ENCODE results near the gene TUBG2. TPM values are rescaled to one million over a fixed set of nuclear protein-coding genes. Genes with fewer than 3 reads are reported as not detected.

TUBG2 gene
- total RNA-seq, 2 donors from 2014 or later, result 14.4 to 15.8 TPM

DNA sequence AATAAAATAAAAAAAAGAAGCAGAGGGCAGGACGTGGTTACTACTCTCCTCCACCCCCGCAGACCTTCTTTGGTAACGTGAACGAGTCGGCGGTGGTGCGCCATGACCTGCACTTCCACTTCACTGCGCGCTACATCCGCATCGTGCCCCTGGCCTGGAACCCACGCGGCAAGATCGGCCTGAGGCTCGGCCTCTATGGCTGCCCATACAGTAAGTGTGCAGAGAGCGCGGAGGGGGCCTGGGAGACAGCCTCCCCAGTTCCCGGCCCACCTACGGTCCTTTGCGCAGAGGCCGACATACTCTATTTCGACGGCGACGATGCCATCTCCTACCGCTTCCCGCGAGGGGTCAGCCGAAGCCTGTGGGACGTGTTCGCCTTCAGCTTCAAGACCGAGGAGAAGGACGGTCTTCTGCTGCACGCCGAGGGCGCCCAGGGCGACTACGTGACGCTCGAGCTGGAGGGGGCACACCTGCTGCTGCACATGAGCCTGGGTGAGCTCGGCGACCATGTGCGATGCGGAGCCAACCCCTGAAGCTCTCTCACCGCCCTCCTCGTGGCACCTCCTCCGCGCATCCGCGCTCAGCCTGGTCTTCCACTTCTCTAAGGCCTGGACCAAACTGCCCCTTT, 26.0 kb downstream of the TUBG2 start:
- ATAC-seq (no peak), DNase-seq (no peak)
- intact Hi-C loops (cut with DNase I), result loop anchor here in 1 of 2 donors (5.0 to 10.0 kb wide), 2 partner anchors 78 to 100 kb away; partner anchors contain the start of genes RETREG3 and TUBG1

DNA sequence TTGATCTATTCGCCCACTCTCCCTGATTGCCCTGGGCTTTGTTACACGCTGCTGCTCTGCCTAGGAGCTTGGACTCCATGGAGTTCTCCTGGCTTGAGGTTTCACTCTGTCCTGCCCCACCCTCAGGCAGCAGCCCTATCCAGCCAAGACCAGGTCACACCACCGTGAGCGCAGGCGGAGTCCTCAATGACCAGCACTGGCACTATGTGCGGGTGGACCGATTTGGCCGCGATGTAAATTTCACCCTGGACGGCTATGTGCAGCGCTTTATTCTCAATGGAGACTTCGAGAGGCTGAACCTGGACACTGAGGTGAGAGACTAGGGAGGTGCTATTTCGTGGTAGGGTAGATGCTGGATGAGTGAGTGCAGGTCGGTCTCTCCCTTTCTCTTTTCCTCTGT, 26.7 kb downstream of the TUBG2 start:
- intact Hi-C loops (cut with DNase I), result loop anchor here in 1 of 2 donors (10.0 kb wide), 1 partner anchor 101 kb away; no protein-coding TSS in a partner anchor
- ATAC-seq (no peak), DNase-seq (no peak)

DNA sequence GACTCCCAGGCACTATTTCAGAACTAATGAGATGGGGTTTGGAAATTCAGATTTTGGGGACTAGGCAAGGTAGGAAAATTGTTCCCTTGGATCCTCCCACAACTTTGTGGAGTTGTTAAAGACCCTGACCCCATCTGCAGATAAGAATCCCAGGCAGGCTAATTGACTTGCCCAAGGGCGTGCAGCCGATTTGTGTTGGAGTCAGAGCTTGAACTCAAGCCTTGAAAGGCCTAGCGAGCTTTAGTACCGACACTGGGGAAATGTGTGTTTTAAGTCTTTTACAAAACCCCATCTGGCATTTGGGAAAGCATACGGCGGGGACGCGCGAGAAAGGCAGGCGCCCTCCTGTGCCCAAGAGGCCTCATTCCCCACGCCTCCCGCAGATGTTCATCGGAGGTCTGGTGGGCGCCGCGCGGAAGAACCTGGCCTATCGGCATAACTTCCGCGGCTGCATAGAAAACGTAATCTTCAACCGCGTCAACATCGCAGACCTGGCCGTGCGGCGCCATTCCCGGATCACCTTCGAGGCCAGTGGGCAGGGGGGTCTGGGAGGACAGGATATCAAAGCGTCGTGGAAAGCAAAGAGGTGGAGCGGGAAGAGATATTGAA, 27.5 kb downstream of the TUBG2 start:
- DNase-seq, result no peak
- intact Hi-C loops (cut with DNase I), result loop anchor here in 1 of 2 donors (10.0 kb wide), 1 partner anchor 102 kb away; no protein-coding TSS in a partner anchor
- no peak for ATAC-seq

DNA sequence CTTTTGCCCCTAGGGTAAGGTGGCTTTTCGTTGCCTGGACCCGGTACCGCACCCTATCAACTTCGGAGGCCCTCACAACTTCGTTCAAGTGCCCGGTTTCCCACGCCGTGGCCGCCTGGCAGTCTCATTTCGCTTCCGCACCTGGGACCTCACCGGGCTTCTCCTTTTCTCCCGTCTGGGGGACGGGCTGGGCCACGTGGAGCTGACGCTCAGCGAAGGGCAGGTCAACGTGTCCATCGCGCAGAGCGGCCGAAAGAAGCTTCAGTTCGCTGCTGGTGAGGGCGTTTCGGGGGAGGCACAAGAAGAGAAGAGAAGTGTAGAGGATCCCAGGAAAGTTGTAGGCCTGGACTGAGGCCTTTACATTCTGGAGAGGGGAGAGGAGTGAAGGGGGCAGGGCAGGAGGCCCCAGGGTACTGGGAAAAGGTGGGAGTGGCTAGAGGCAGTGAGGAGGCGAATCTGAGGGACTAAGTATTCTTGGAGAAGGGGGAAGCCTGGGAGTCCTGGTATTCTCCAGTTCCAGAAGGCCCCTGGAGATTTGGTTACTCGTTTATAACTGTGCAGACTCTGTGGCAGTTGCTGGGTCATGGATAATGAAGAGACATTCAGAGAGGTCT, 28.7 kb downstream of the TUBG2 start:
- no peak for ATAC-seq
- no peak for DNase-seq
- intact Hi-C loops (cut with DNase I), result loop anchor here in 1 of 2 donors (10.0 kb wide), 1 partner anchor 103 kb away; no protein-coding TSS in a partner anchor

DNA sequence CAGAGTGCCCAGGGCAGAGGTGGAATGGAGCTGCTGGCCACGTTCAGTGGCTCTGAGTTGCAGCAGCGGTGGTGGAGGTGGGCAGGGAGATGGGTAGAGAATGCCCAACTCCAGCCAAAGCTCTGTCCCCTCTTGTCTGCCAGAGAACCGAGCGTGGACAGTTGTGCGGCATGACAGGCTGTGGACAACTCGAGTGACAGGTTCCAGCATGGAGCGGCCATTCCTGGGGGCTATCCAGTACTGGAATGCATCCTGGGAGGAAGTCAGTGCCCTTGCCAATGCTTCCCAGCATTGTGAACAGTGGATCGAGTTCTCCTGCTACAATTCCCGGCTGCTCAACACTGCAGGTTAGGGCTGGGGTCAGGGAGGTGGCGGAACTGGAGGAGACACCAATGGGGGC, 31.5 kb downstream of the TUBG2 start:
- intact Hi-C loops (cut with DNase I), result no loop called here
- no peak for DNase-seq
- ATAC-seq, result peak in 1 of 2 donors; percentile 49

DNA sequence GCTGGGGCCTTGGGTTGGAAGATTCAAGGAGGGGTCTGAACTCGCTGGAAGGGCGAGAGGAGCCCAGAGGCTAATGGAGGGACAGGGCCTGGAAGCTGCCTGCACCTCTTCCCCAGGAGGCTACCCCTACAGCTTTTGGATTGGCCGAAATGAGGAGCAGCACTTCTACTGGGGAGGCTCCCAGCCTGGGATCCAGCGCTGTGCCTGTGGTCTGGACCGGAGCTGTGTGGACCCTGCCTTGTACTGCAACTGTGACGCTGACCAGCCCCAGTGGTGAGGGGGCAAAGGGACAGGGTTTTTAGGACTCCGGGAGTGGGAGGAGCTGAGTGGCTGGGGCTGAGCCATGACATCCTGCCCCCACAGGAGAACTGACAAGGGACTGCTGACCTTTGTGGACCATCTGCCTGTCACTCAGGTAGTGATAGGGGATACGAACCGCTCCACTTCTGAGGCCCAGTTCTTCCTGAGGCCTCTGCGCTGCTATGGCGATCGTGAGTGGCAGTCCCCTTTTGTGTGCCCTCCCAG, 32.0 kb downstream of the TUBG2 start:
- no peak for DNase-seq
- ATAC-seq, result no peak
- intact Hi-C loops (cut with DNase I), result no loop called here

DNA sequence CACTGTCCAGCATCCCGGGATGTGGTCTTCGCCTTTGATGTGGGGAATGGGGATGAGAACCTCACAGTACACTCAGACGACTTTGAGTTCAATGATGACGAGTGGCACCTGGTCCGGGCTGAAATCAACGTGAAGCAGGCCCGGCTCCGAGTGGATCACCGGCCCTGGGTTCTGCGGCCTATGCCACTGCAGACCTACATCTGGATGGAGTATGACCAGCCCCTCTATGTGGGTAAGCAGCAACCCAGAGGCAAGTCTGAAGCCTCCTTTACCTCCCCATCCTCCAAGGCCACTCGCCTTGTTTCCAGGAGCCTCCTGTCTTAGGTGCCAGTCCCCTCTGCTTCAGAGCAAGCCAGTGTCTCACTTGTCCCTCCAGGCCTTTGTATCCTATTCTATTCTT, 33.4 kb downstream of the TUBG2 start:
- ATAC-seq, result no peak
- no peak for DNase-seq
- intact Hi-C loops (cut with DNase I), result no loop called here

DNA sequence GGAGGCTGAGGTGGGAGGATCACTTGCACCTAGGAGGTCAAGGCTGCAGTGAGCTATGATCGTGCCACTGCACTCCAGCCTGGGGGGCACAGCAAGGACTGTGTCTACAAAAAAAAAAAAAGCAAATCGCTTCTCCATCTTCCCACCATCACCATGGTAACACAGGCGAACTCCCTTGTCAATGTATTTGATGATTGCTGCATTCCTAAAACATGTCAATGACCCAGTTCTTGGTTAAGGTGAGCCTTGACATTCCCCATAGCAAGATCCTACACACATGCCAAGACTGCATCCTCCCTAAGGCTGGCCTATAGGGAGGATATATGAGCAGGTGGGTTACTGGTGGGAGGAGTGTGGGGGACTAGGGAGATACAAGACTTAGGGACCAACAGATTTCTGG, 35.4 kb downstream of the TUBG2 start:
- intact Hi-C loops (cut with DNase I), result no loop called here
- DNase-seq, result no peak
- no peak for ATAC-seq

DNA sequence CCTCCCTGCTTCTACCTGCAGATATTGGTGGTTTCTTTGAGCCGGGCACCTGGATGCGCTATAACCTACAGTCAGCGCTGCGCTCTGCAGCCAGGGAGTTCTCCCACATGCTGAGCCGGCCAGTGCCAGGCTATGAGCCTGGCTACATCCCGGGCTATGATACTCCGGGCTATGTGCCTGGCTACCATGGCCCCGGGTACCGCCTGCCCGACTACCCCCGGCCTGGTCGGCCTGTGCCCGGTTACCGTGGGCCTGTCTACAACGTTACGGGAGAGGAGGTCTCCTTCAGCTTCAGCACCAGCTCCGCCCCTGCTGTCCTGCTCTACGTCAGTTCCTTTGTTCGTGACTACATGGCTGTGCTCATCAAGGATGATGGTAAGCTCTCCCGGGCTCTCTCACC, 36.4 kb downstream of the TUBG2 start:
- ATAC-seq, result no peak
- intact Hi-C loops (cut with DNase I), result no loop called here
- DNase-seq, result no peak

DNA sequence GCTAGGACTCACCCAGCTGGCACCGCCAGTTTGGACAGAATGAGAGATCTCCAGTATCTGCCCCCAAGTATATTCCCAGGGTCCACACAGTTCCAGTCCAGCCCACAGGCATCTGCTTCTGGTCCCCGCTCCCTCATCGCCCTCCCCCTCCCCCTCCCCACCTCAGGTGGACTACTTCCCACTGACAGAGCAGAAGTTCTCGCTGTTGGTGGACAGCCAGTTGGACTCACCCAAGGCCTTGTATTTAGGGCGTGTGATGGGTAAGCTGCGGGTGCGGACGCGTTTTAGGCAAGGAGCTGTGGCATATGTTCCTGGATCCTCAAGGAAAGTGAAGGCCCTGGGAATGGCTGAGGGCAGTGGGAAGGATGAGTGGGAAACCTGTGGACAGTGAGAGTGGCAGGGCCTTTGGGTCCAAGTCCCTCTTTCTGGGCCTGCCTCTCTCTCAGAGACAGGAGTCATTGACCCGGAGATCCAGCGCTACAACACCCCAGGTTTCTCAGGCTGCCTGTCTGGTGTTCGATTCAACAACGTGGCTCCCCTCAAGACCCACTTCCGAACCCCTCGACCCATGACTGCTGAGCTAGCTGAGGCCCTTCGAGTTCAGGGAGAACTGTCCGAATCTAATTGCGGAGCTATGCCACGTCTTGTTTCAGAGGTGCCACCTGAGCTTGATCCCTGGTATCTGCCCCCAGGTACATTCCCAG, 38.2 kb downstream of the TUBG2 start:
- no peak for DNase-seq
- ATAC-seq, result no peak
- intact Hi-C loops (cut with DNase I), result no loop called here

DNA sequence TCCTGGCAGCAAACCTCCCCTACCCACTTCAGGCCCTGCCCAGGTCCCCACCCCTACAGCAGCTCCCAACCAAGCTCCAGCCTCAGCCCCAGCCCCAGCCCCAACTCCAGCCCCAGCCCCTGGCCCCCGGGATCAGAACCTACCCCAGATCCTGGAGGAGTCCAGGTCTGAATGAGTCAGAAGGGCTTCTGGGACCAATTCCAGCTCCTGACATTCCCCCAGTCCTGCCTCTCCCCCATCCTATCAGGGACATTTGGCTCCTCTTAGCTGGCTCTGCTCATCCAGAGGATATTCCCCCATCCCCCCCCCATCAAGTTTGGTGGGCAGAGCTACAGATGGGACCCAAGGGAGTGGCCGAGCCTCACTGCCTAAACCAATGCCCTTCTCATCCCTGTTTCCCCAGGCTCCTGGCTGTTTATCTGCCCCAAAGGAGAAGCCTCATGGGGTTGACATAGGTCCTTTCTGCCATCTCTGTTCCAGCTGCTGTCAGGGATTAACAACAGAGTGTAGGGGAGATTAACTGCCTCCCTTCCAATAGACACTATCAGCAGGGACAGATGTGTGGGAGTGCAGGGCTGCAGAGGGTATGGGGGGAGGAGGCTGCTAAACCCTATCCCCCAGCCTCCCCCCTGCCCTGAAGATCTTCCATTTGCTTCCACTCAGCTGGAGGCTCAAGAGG, 39.8 kb downstream of the TUBG2 start:
- ATAC-seq, result peak; percentile 88 to 94

DNA sequence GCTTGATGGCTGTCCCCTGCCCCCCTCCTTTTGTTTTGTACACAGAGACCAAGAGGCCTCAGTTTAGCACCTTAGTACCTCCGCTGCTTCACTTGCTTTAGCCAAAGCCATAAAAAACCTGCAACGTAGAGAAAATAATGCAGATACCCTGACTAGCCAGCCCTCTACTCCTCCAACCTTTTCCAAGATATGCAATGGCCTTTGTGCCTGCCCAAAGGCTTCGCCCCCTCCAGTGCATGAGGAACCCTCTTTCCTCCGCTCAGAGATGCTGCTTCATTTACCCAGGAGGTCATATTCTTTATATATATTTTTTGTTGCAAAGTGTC, 40.3 kb downstream of the TUBG2 start:
- intact Hi-C loops (cut with DNase I), result no loop called here
- ATAC-seq (no peak), DNase-seq (no peak)

More for the DNA sequence above, 39.8 kb downstream of the TUBG2 start:
- intact Hi-C loops (cut with DNase I), result no loop called here
- peak; percentile 48 for DNase-seq

DNA sequence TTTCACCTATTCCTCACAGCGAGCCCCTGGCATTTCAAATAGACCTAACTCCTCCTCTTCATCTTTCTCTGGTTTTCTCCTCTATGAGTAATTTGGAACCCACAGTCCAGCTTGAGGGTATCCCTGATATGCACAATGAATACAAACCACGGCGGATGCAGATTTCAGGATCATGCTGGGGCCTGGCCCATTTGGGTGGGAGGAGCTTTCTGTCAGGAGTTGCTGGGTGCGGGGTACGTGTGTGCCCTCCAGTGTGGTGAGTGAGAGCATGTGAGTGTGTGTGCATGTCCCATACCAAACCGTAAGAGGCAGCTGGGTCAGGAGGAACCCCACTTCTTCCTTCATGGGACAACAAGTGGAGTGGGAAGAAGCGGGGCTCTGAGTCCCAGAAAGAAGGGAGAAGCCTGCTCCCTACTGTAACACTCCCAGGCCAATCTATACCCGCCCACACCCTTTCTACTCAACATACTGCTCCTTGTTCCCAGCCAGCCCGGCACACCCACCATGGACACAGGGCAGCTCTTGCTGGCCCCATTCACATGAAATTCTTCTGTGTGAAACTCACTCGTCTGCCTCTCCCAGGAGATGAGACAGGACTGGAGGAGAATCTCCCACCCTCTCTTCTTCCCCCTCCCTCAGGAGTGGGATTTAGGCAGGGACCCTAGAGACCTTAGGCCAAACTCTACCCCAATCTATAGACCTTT, 41.7 kb downstream of the TUBG2 start:
- no peak for ATAC-seq
- no peak for DNase-seq
- intact Hi-C loops (cut with DNase I), result no loop called here

DNA sequence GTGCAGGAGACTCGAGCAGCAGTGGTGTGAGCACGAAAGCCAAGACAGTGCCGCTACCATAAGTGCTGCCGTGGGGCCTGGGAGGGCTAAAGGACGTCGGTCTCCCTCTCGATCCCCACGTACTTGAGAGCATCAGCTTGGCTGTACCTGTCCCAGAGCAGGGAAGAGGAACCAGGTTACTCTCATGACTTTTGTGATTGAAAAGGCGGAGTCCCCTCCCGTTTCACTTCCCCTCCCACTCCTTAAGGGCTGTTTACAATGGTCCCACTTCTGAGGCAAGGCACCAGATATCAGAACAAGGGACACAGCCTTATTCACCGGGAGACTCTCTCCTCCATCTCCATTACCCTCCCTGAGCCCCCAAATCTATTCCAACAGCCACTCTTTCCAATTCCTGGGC, 43.4 kb downstream of the TUBG2 start:
- intact Hi-C loops (cut with DNase I), result no loop called here

DNA sequence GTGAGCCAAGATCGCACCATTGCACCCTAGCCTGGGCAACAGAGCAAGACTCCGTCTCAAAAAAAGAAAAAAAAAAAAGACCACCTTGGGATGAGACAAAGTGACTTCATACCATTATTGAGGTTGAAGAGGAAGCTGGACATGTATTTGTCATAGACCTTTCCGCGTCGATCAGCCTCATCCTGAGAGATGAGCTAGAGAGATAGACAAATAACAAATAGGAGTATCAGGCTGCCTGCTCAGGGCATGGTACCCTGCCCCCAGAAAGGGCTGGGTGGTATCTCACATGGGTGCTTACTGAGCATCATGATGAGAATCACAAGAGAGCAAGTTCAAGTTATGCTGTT, 45.4 kb downstream of the TUBG2 start:
- intact Hi-C loops (cut with DNase I), result no loop called here
- no peak for ATAC-seq

More for the DNA sequence above, 43.4 kb downstream of the TUBG2 start:
- no peak for ATAC-seq
- no peak for DNase-seq

DNA sequence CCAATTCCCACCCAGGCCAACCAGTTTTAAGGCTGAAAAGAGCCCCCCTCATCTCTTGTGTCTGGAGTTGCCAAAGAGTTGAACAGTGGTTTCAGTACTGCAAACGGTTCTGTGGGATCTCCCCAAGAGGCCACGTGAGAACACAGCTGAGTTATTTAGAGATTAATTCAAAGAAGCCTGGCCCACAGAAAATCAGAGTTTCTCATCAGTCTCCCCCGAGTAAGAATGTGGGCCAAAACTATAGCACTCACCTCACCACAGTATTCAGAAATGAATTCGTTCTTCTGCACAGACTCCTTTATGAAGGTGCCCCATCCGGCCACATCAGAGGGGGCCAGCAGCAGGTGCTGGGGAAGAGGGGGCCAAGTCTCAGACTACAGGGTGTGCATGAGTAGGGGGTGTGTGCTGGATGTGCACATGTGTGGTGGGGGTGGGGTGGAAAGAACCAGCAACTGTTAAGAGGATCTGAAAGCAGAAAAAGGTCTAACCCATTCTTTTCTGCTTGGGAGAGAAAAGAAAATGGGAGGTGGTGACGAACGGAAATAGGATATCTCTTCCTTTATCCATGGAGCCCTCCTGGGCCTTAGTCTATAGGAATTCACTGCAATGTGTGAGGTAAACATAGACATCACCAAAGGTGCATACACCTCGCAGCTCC, 45.9 kb downstream of the TUBG2 start:
- DNase-seq, result no peak
- ATAC-seq, result no peak
- intact Hi-C loops (cut with DNase I), result no loop called here

More for the DNA sequence above, 45.4 kb downstream of the TUBG2 start:
- no peak for DNase-seq

DNA sequence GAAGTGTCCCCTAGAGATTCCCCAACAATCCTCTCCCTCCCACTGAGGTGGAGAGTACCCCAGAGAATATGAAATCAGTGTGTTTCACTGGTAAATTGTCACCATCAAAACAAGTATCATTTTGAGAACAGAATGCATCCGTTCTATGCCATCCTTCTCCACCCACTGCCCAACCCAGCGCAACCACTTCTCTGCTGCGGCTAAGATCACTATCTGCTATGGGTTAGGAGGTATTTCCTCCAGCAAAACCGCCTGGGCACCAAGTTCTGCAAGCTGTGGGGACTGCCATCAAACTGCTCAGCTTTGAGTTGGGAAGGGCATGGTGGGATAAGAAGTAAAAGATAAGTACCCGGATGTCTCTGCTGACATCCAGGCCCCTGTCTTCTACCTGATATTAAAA, 47.6 kb downstream of the TUBG2 start:
- intact Hi-C loops (cut with DNase I), result no loop called here
- ATAC-seq, result no peak
- DNase-seq, result no peak

DNA sequence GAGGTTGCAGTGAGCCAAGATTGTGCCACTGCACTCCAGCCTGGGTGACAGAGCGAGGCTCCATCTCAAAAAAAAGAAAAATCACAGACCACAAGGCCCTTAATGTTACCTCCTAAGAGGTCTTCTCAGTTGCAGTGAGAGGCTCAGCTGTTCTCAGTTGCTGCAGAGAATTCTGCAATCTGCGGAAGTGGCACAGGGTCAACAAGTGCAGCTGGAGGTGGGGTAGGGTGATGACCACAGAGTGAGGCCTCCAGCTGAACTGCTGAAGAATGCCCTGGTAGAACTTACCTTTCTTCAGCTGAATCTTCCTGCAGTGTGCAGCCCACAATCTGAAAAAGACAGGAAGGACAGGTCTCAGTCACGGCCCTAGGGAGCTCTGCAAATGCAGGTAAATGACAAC, 49.5 kb downstream of the TUBG2 start:
- DNase-seq (no peak), ATAC-seq (no peak)
- intact Hi-C loops (cut with DNase I), result no loop called here

All from left cardiac atrium (tissue), 4 donors.